Measurements from ENCODE around the gene TECTA. TPM values are rescaled to one million over a fixed set of nuclear protein-coding genes. Genes with fewer than 3 reads are reported as not detected.

The TECTA gene
- polyA plus RNA-seq, 2 of the 4 experiments (the other 2 are of a cell fraction), result 0.05 to 0.14 TPM

DNA sequence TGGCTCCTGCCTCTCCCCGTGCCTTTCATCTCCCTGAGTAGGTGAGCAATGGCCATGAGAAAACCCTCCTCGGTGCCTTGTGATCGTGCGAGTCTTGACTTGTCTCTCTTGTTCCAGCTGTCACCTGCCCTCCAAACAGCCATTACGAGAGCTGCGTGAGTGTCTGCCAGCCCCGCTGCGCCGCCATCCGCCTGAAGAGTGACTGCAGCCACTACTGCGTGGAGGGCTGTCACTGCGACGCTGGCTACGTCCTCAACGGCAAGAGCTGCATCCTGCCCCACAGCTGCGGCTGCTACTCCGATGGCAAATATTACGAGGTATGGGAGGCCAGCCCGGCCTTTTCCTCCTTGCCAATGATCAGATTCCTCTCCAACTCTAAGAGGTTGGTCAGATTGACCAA is 51.7 kb downstream of the TECTA start:
- 49% methylated on average over 18 of the region's 19 CpGs for WGBS (ENCODE audit: missing lambda C conversion rate)
- no peak for FAIRE-seq
- DNase-seq (ENCODE audit: low read depth in 1 of 2, low spot score in 1 of 2), result no peak
- TF ChIP-seq RFX5 (IDR thresholded peaks at IDR 0.05) (no peak), SREBF2 (IDR thresholded peaks at IDR 0.05) (no peak), POLR2AphosphoS2 (conservative IDR thresholded peaks at IDR 0.05; ENCODE audit: low read length) (no peak), TFCP2L1 (CRISPR knock-in tag; IDR thresholded peaks at IDR 0.05) (no peak), TP53 (CRISPR knock-in tag; IDR thresholded peaks at IDR 0.05) (no peak), POLR2A (IDR thresholded peaks at IDR 0.05; ENCODE audit: low read length) (no peak), RCOR1 (IDR thresholded peaks at IDR 0.05; ENCODE audit: low read depth, low read length) (no peak)
- TF ChIP-seq, protein P1, sequence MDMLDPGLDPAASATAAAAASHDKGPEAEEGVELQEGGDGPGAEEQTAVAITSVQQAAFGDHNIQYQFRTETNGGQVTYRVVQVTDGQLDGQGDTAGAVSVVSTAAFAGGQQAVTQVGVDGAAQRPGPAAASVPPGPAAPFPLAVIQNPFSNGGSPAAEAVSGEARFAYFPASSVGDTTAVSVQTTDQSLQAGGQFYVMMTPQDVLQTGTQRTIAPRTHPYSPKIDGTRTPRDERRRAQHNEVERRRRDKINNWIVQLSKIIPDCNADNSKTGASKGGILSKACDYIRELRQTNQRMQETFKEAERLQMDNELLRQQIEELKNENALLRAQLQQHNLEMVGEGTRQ (IDR thresholded peaks at IDR 0.05), result no peak
- TF ChIP-seq, protein P2, sequence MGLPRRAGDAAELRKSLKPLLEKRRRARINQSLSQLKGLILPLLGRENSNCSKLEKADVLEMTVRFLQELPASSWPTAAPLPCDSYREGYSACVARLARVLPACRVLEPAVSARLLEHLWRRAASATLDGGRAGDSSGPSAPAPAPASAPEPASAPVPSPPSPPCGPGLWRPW (IDR thresholded peaks at IDR 0.05), result no peak
- no peak overlapping the region for H3K4me3 ChIP-seq
- CTCF ChIA-PET, result no interaction called here
- no peak overlapping the region for H3K27ac ChIP-seq
- H3K9me3 ChIP-seq, result no peaks in the 10 kb centered on the region
- no peak for ATAC-seq
- no peaks in the 10 kb centered on the region for H3K4me1 ChIP-seq
- H3K4me2 ChIP-seq, result no peak overlapping the region
- POLR2A ChIA-PET, result no interaction called here

DNA sequence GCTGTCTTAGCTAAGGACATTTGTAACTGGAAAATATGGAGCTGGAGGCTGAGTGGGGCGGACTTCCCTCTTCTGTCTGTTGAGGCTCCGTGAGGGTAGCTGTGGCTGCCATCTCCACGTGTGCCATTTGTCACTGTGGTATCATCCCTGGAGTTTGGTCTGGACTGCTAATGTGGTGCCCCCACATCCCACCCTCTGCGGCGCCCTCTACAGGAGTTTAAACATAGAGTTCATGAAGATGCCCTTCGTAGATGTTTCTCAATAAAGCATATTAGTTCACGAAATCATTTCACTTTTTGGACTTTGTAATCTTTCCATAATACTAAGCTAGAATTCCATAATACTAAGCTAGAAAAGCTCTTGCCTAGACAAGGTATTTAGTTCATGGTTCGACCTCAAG is 52.4 kb downstream of the TECTA start:
- no peak for FAIRE-seq
- POLR2A ChIA-PET, result no interaction called here
- TF ChIP-seq, protein P3, sequence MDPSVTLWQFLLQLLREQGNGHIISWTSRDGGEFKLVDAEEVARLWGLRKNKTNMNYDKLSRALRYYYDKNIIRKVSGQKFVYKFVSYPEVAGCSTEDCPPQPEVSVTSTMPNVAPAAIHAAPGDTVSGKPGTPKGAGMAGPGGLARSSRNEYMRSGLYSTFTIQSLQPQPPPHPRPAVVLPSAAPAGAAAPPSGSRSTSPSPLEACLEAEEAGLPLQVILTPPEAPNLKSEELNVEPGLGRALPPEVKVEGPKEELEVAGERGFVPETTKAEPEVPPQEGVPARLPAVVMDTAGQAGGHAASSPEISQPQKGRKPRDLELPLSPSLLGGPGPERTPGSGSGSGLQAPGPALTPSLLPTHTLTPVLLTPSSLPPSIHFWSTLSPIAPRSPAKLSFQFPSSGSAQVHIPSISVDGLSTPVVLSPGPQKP (IDR thresholded peaks at IDR 0.05; ENCODE audit: low read depth, low read length), result no peak
- TF ChIP-seq ZC3H11A (IDR thresholded peaks at IDR 0.05), result no peak
- TF ChIP-seq ZSCAN20 (CRISPR knock-in tag; IDR thresholded peaks at IDR 0.05), result no peak
- TF ChIP-seq TP53 (CRISPR knock-in tag; IDR thresholded peaks at IDR 0.05), result no peak
- no peak for TF ChIP-seq HEYL (CRISPR knock-in tag; IDR thresholded peaks at IDR 0.05)
- TF ChIP-seq JUNB (IDR thresholded peaks at IDR 0.05), result no peak
- TF ChIP-seq, protein P4, sequence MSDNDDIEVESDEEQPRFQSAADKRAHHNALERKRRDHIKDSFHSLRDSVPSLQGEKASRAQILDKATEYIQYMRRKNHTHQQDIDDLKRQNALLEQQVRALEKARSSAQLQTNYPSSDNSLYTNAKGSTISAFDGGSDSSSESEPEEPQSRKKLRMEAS (IDR thresholded peaks at IDR 0.05), result no peak
- TF ChIP-seq NPAS2 (CRISPR knock-in tag; IDR thresholded peaks at IDR 0.05; ENCODE audit: borderline replicate concordance), result no peak
- no peaks in the 10 kb centered on the region for H3K9me3 ChIP-seq
- CTCF ChIA-PET, result interaction anchor here (0.9 kb wide), 1 partner anchor 12 kb away, joined by 3 read pairs; no protein-coding TSS in a partner anchor
- H3K4me2 ChIP-seq, result no peak overlapping the region
- no peak for ATAC-seq
- 14% methylated on average over 8 of the region's 8 CpGs for WGBS (ENCODE audit: missing lambda C conversion rate)
- DNase-seq (ENCODE audit: low read depth in 1 of 2, low spot score in 1 of 2), result no peak
- no peak overlapping the region for H3K4me3 ChIP-seq
- no peaks in the 10 kb centered on the region for H3K4me1 ChIP-seq
- H3K27ac ChIP-seq, result no peak overlapping the region

DNA sequence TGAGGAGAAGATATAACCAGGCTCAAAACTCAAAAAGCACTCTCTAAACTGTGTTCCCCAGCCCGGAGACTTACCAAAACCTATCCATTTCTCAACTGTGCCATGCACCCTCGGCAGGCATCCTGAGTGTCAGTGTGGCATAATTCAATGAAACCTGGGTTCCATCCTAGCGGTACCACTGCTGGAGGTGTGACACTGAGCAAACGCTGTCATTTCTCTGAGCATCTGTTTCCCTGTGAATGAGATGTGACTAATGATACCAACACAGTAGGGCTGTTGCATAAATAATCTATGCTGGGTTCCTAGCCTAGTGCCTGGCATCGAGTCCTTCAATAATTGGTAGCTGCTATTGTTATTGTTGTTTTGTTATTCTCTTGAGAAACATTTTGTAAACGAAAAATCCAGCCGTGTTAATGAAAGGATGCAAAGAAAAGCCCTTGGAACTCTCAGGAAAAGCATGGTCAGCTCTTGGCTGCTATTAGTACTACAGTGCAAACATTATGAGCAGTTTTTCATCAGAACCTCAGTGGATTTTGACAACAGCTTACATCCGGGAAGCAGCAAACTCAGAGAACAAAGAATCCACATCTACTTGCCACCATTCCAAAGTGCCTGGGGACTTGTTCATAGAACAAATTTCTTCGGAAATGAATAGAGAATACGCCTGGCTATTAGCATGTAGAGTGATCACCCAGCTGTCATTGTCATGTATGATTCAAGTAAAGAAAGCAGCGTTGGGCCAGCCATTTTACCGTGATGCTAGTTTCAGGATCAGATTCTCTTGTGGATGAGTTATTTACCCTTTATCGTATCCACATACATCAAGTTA is 53.7 kb downstream of the TECTA start:
- no peak overlapping the region for H3K27ac ChIP-seq
- no peak overlapping the region for H3K4me2 ChIP-seq
- ChIA-PET CTCF (no interaction called here), POLR2A (no interaction called here)
- FAIRE-seq (no peak), DNase-seq (ENCODE audit: low read depth in 1 of 2, low spot score in 1 of 2) (no peak), ATAC-seq (no peak)
- no peaks in the 10 kb centered on the region for H3K4me1 ChIP-seq
- 23% methylated on average over 13 of the region's 13 CpGs for WGBS (ENCODE audit: missing lambda C conversion rate)
- no peaks in the 10 kb centered on the region for H3K9me3 ChIP-seq
- H3K4me3 ChIP-seq, result no peak overlapping the region
- TF ChIP-seq KDM5A (IDR thresholded peaks at IDR 0.05) (no peak), RCOR1 (IDR thresholded peaks at IDR 0.05; ENCODE audit: low read depth, low read length) (no peak), POLR2A (IDR thresholded peaks at IDR 0.05; ENCODE audit: low read length) (no peak), PHF8 (IDR thresholded peaks at IDR 0.05; ENCODE audit: borderline replicate concordance, low read depth) (no peak), FOSL2 (IDR thresholded peaks at IDR 0.05) (no peak), FOSL2 (CRISPR knock-in tag; IDR thresholded peaks at IDR 0.05) (no peak), CHD2 (IDR thresholded peaks at IDR 0.05; ENCODE audit: low read length, partially characterized antibody) (no peak), HOXB13 (CRISPR knock-in tag; IDR thresholded peaks at IDR 0.05; ENCODE audit: low read depth) (no peak), NR3C1 (IDR thresholded peaks at IDR 0.05) (no peak), ESRRA (IDR thresholded peaks at IDR 0.05; ENCODE audit: borderline replicate concordance, low read length) (no peak), TP53 (CRISPR knock-in tag; IDR thresholded peaks at IDR 0.05) (no peak), HEYL (CRISPR knock-in tag; IDR thresholded peaks at IDR 0.05) (no peak), BHLHE40 (IDR thresholded peaks at IDR 0.05; ENCODE audit: low read depth, low read length) (no peak)
- TF ChIP-seq, protein P4 (IDR thresholded peaks at IDR 0.05), result no peak
- TF ChIP-seq, protein P5, sequence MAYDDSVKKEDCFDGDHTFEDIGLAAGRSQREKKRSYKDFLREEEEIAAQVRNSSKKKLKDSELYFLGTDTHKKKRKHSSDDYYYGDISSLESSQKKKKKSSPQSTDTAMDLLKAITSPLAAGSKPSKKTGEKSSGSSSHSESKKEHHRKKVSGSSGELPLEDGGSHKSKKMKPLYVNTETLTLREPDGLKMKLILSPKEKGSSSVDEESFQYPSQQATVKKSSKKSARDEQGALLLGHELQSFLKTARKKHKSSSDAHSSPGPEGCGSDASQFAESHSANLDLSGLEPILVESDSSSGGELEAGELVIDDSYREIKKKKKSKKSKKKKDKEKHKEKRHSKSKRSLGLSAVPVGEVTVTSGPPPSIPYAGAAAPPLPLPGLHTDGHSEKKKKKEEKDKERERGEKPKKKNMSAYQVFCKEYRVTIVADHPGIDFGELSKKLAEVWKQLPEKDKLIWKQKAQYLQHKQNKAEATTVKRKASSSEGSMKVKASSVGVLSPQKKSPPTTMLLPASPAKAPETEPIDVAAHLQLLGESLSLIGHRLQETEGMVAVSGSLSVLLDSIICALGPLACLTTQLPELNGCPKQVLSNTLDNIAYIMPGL (CRISPR knock-in tag; IDR thresholded peaks at IDR 0.05; ENCODE audit: borderline replicate concordance), result no peak
- TF ChIP-seq, protein P1 (IDR thresholded peaks at IDR 0.05), result no peak
- TF ChIP-seq, protein P3 (IDR thresholded peaks at IDR 0.05; ENCODE audit: low read depth, low read length), result no peak
